ENCODE results near the gene MTURN.
"Not testable (repeated sequence)": the region's sequence is repeated elsewhere in the genome, so short reads cannot be mapped to it uniquely, and the experiment has no call there.

MTURN gene

GRCh38 chr7:30178748-30179436 lies 44.1 kb downstream of the MTURN start:
- no peak for DNase-seq (ENCODE audit: low read depth in 2 of 2)

GRCh38 chr7:30180718-30181117 lies 45.9 kb downstream of the MTURN start:
- DNase-seq (ENCODE audit: low read depth in 2 of 2): no peak

- no peak for DNase-seq (ENCODE audit: low read depth in 2 of 2)
These were observed 46.4 kb downstream of the MTURN start for GRCh38 chr7:30181211-30181610.

GRCh38 chr7:30181736-30182522 lies 47.1 kb downstream of the MTURN start:
- DNase-seq (ENCODE audit: low read depth in 2 of 2): no peak

- no peak for DNase-seq (ENCODE audit: low read depth in 2 of 2)
These were observed 48.0 kb downstream of the MTURN start for GRCh38 chr7:30182814-30183213.

- no peak for DNase-seq (ENCODE audit: low read depth in 2 of 2)
These were observed 49.1 kb downstream of the MTURN start for GRCh38 chr7:30183749-30184369.

GRCh38 chr7:30184791-30185487 lies 50.2 kb downstream of the MTURN start:
- no peak for DNase-seq (ENCODE audit: low read depth in 2 of 2)

- no peak for DNase-seq (ENCODE audit: low read depth in 2 of 2)
These were observed 50.7 kb downstream of the MTURN start for GRCh38 chr7:30185496-30185895.

DNA sequence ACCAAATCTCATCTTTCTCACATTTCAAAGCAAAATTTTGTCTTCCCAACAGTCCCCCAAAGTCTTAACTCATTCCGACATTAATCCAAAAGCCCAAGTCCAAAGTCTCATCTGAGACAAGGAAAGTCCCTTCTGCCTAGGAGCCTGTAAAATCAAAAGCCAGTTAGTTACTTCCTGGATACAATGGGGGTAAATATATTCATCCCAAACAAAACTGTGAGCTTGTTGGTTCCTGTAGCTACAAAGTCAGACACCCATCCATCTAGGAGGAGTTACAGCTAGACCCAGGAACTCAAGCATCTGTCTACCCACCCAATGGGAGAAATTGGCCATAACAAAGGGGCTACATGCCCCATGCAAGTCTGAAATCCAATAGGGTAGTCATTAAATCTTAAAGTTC lies 51.9 kb downstream of the MTURN start:
- DNase-seq (ENCODE audit: low read depth in 2 of 2): no peak

DNA sequence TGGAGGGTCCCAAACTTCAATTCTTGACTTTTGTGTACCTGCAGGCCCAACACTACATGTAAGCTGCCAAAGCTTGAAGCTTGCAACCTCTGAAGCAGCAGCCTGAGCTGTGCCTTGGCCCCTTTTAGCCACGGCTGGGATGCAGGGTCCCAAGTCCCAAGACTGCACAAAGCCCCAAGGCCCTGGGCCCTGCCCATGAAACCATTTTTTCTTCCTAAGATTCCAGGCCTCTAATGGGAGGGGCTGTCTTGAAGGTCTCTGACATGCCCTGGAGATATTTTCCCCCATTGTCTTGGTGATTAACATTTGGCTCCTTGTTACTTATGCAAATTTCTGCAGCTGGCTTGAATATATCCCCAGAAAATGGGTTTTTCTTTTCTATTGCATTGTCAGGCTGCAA lies 52.7 kb downstream of the MTURN start:
- no peak for DNase-seq (ENCODE audit: low read depth in 2 of 2)

- DNase-seq (ENCODE audit: low read depth in 2 of 2): not testable (repeated sequence)
These were observed 53.6 kb downstream of the MTURN start for GRCh38 chr7:30188381-30188780.

DNA sequence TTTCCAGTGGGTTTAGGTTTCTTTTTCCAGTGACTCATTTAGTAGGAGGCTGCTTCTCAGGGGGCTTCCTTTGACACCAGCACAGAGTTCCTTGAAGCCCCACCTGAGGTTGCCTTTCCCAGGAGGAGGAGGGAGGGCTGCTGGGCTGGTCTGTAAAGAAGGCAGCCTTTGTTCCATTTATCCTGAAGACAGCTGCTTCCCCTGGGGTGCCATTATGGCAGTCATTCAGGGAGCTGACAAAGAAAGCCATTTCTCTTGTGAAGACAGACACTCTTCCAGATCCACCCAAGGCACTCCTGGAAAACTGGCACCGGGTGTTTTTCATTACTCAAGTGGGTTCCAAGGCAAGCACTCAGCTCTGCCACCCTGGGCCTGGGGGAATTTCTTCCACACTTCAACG lies 54.0 kb downstream of the MTURN start:
- no peak for DNase-seq (ENCODE audit: low read depth in 2 of 2)

- DNase-seq (ENCODE audit: low read depth in 2 of 2): no peak
These were observed 57.0 kb downstream of the MTURN start for GRCh38 chr7:30191809-30192208.

DNA sequence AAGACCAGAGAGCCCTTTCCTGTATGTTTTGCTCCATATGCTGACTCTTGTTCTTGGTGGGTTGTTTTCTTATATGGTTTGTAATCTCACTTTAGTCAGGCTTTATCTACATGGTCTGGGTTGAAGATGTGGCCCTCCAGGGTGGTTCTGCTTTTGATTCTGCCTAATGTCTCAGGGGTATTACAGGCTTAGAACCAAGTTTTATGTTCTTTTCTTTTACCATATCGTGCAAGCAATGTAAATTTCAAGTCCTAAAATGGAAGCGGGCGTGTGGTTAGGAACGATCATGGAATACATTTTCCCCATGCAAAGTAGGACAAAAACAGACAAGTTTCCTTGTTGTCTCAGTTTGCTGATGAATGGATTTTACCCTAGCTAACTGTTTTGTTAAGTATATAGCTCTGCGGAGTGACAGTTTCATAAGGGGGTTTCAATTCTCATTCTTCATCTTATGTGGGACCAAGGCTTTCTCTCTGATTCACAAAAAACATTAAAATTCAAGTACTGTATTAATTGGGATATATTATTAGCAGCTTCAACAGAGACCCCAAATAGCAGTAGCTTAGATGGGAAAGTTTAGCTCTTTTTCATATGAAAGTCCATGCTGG lies 58.7 kb downstream of the MTURN start:
- DNase-seq (ENCODE audit: low read depth in 2 of 2): no peak

DNA sequence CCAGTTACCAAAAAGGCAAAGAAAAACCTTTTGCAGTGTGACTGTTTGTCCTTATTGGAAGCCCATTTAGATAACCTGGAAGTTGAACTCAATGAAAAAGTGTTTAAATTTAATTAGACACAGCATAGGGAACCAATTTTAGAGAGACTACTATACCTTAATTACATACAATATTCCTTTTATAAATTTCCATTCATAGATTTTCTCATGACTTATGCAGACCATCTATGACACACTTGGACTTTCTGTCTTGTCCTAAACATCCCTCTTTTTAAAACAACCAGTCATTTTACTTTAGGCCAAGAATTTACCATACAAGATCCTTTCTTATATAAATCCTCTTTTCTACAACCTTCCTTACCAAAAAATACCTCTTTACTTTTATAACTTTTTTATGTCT lies 61.6 kb downstream of the MTURN start:
- DNase-seq (ENCODE audit: low read depth in 2 of 2): no peak

DNA sequence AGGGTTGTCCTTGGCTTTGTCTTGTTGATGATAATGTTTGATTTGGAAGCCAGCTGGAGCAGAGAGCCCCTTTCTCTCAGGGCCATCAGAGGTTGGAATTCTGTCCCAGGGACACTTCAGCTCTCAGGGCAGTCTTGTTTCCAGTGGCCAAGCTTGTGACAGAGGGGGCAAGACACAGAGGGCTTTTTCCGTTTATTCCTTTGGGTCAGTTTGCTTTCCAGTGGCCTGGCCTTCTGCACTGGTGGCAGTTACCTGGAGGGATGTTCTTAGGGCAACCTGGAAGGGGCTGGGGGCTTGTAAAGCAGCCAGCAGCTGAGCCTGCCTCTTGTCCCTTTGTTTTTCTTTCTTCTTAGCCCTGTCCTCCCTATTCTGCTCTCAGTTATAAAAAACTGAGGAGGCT lies 62.7 kb downstream of the MTURN start:
- no peak for DNase-seq (ENCODE audit: low read depth in 2 of 2)

GRCh38 chr7:30199271-30199670 lies 64.5 kb downstream of the MTURN start:
- no peak for DNase-seq (ENCODE audit: low read depth in 2 of 2)

- DNase-seq (ENCODE audit: low read depth in 2 of 2): no peak
These were observed 65.8 kb downstream of the MTURN start for GRCh38 chr7:30200591-30200990.

DNA sequence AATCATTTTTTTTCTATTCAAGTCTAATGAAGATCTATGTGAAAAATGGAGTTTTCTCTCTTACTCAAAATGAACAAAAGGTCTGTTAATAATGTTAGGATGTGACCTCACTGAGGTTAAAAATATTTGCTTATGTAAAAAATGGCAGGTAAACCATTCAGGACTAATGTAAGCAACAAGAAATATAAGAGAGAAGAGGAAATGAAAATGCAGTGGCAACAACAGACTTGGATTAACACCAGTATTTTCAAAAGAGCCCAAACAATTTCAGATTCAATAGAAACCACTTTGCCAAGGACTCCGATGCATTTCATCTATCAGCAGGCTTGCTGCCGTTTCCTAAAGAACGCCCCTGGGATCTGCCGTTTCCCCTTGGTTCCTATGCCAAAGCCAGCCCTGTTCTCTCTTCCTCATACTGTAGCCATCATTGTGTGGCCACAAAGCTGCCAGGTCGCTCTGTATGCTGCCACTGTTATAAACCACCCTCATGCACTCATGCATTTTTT lies 66.4 kb downstream of the MTURN start:
- no peak for DNase-seq (ENCODE audit: low read depth in 2 of 2)

DNA sequence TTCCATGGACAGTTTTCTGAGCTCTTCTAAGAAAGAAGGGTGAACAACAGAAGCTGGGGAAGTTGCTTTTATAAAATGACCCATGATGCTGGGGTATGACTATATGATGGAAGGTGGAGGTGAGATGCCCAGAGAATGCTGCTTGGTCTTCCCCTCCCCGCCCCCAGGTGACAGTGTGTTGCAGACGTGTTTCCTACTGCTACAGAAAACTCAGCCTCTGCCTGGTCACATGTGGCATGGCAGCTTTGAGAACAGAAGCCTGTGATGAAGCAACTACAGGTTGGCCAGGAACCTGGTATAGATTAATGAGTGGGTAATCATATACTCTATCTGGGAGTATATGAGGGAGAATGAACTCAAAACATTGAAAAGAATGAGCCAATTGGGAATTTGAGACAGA lies 67.1 kb downstream of the MTURN start:
- DNase-seq (ENCODE audit: low read depth in 2 of 2): no peak

DNA sequence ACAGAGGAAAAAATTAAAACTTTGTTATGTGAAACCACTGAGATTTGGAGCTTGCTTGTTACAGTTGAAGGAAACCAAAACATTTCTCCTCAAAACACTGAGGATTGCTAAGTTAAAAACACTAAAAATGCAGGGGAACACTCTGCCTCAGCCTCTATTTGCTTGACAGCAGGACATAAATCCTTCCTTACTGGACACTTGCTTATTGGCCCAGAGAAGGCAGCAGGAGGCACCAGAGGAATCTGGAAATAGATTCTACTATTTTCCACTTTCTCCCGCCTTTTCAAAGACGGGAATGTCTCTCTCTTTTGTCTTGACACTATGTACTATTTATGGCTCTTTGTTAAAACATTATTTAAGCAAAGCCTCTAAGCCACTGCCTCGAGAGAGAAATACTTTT lies 67.9 kb downstream of the MTURN start:
- no peak for DNase-seq (ENCODE audit: low read depth in 2 of 2)

GRCh38 chr7:30206491-30206890 lies 71.7 kb downstream of the MTURN start:
- no peak for DNase-seq (ENCODE audit: low read depth in 2 of 2)

All from stimulated activated CD8-positive, alpha-beta memory T cell treated with anti-CD3 and anti-CD28 coated beads, Interleukin-15, amount 100 ng/mL, for 48 hours (primary cell).